ENCODE measurements around the gene TENM3.

Gene TENM3

DNA sequence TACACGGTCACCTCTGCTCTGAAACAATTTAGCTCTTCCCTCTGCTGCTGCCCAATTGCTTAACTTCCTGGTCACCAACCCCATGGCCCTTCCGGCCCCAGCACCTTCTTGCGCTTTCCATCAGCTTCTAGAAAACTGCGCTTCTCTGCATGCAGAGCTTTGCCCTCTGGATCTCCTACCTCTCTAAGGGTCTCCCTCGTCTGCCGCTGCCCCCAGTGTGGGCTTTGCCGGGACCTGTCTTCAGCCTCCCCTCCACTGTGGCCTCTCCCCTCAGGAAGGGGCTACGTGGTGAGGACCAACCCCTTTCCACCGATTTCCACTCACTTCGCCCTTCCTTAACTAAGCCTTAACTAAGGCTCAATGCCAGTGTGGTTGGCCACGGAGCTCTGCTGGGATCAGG lies 579.4 kb downstream of the TENM3 start:
- Histone ChIP-seq H3K36me3 (ENCODE audit: control insufficient read depth, low read length) (no peaks in the 10 kb centered on the region), H4K20me1 (ENCODE audit: control insufficient read depth, insufficient read depth, low read depth, low read length) (no peaks in the 10 kb centered on the region), H3K4me3 (ENCODE audit: low read length) (no peak overlapping the region), H3K4me1 (ENCODE audit: control insufficient read depth, low read length) (no peaks in the 10 kb centered on the region), H3K79me2 (ENCODE audit: control insufficient read depth, low read length) (no peaks in the 10 kb centered on the region), H3K9me3 (ENCODE audit: control insufficient read depth, insufficient read depth, low read length) (no peaks in the 10 kb centered on the region), H3K27ac (ENCODE audit: low read depth, low read length) (no peak overlapping the region), H3K4me2 (ENCODE audit: low read length) (no peak overlapping the region), H3F3A (ENCODE audit: control insufficient read depth, insufficient read depth) (no peaks in the 10 kb centered on the region), H3K27me3 (ENCODE audit: control insufficient read depth, low read length) (no peaks in the 10 kb centered on the region), H3K9me2 (replicated peaks; ENCODE audit: control insufficient read depth, low read length) (no peaks in the 10 kb centered on the region)
- TF ChIP-seq EZH2phosphoT487 (IDR thresholded peaks at IDR 0.05; ENCODE audit: borderline replicate concordance, low read length) (no peak), CTCF (IDR thresholded peaks at IDR 0.05; ENCODE audit: low read depth, low read length, poor library complexity, severe bottlenecking) (no peak)

DNA sequence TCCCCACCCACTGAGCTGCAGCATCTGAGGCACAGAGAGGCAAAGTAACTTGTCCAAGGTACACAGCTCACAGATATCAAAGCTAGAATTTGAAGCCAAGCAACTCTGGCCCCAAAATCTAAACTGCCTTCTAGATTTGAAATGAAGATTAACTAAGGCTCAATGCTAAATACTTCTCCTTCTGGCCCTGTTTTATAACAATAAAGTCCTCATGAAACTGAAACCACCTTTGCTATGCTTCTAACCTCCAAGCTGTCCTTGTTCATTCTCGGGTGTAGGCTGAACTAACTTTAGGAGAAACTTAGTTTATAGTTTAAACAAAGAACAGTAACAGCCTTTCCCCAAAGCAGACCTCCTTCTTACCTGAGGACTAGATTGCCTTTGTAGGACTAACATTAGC lies 580.4 kb downstream of the TENM3 start:
- no peaks in the 10 kb centered on the region for H3K4me1 ChIP-seq (ENCODE audit: control insufficient read depth, low read length)
- H3K27me3 ChIP-seq (ENCODE audit: control insufficient read depth, low read length) = no peaks in the 10 kb centered on the region
- H3K9me3 ChIP-seq (ENCODE audit: control insufficient read depth, insufficient read depth, low read length) = no peaks in the 10 kb centered on the region
- no peak overlapping the region for H3K27ac ChIP-seq (ENCODE audit: low read depth, low read length)
- no peak overlapping the region for H3K4me3 ChIP-seq (ENCODE audit: low read length)
- no peaks in the 10 kb centered on the region for H4K20me1 ChIP-seq (ENCODE audit: control insufficient read depth, insufficient read depth, low read depth, low read length)
- H3K4me2 ChIP-seq (ENCODE audit: low read length) = no peak overlapping the region
- H3K36me3 ChIP-seq (ENCODE audit: control insufficient read depth, low read length) = no peaks in the 10 kb centered on the region
- H3F3A ChIP-seq (ENCODE audit: control insufficient read depth, insufficient read depth) = no peaks in the 10 kb centered on the region
- TF ChIP-seq CTCF (IDR thresholded peaks at IDR 0.05; ENCODE audit: low read depth, low read length, poor library complexity, severe bottlenecking) (no peak), EZH2phosphoT487 (IDR thresholded peaks at IDR 0.05; ENCODE audit: borderline replicate concordance, low read length) (no peak)
- H3K79me2 ChIP-seq (ENCODE audit: control insufficient read depth, low read length) = no peaks in the 10 kb centered on the region
- H3K9me2 ChIP-seq (replicated peaks; ENCODE audit: control insufficient read depth, low read length) = no peaks in the 10 kb centered on the region

DNA sequence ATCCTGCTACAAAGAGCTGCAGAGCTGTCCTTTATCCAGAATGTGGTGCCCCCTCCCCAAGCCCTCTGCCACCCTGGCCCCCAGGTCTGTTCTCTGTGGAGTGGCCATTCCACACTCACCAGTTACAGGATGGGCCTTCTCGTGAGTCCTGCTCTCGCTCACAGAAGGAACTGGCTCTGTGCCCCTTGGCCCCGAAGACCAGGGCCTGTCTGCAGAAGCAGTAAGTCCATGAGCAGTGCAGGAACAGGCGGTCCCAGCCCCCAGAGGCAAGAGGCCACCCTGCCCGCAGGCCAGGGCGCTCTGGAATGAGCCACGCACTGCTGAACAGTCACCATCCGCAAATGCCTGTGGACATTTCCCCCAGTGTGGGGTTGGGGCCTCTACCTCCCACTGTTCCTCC lies 581.8 kb downstream of the TENM3 start:
- no peaks in the 10 kb centered on the region for H3K27me3 ChIP-seq (ENCODE audit: control insufficient read depth, low read length)
- H3K9me3 ChIP-seq (ENCODE audit: control insufficient read depth, insufficient read depth, low read length) = no peaks in the 10 kb centered on the region
- no peak overlapping the region for H3K27ac ChIP-seq (ENCODE audit: low read depth, low read length)
- no peaks in the 10 kb centered on the region for H3K36me3 ChIP-seq (ENCODE audit: control insufficient read depth, low read length)
- no peaks in the 10 kb centered on the region for H4K20me1 ChIP-seq (ENCODE audit: control insufficient read depth, insufficient read depth, low read depth, low read length)
- no peaks in the 10 kb centered on the region for H3K79me2 ChIP-seq (ENCODE audit: control insufficient read depth, low read length)
- no peak overlapping the region for H3K4me2 ChIP-seq (ENCODE audit: low read length)
- no peak for TF ChIP-seq EZH2phosphoT487 (IDR thresholded peaks at IDR 0.05; ENCODE audit: borderline replicate concordance, low read length)
- no peak for TF ChIP-seq CTCF (IDR thresholded peaks at IDR 0.05; ENCODE audit: low read depth, low read length, poor library complexity, severe bottlenecking)
- H3F3A ChIP-seq (ENCODE audit: control insufficient read depth, insufficient read depth) = no peaks in the 10 kb centered on the region
- no peaks in the 10 kb centered on the region for H3K9me2 ChIP-seq (replicated peaks; ENCODE audit: control insufficient read depth, low read length)
- H3K4me3 ChIP-seq (ENCODE audit: low read length) = no peak overlapping the region
- H3K4me1 ChIP-seq (ENCODE audit: control insufficient read depth, low read length) = no peaks in the 10 kb centered on the region

- Histone ChIP-seq H3K27ac (ENCODE audit: low read depth, low read length) (no peak overlapping the region), H3K9me3 (ENCODE audit: control insufficient read depth, insufficient read depth, low read length) (no peaks in the 10 kb centered on the region), H3K27me3 (ENCODE audit: control insufficient read depth, low read length) (no peaks in the 10 kb centered on the region), H3K4me1 (ENCODE audit: control insufficient read depth, low read length) (no peaks in the 10 kb centered on the region), H3K36me3 (ENCODE audit: control insufficient read depth, low read length) (no peaks in the 10 kb centered on the region), H3F3A (ENCODE audit: control insufficient read depth, insufficient read depth) (no peaks in the 10 kb centered on the region), H4K20me1 (ENCODE audit: control insufficient read depth, insufficient read depth, low read depth, low read length) (no peaks in the 10 kb centered on the region), H3K79me2 (ENCODE audit: control insufficient read depth, low read length) (no peaks in the 10 kb centered on the region), H3K9me2 (replicated peaks; ENCODE audit: control insufficient read depth, low read length) (no peaks in the 10 kb centered on the region), H3K4me2 (ENCODE audit: low read length) (no peak overlapping the region), H3K4me3 (ENCODE audit: low read length) (no peak overlapping the region)
- no peak for TF ChIP-seq EZH2phosphoT487 (IDR thresholded peaks at IDR 0.05; ENCODE audit: borderline replicate concordance, low read length)
- TF ChIP-seq CTCF (IDR thresholded peaks at IDR 0.05; ENCODE audit: low read depth, low read length, poor library complexity, severe bottlenecking) = no peak
Measured at GRCh38 chr4:182825786-182826185, 582.6 kb downstream of the TENM3 start.
